Frontal cortex (tissue), 4 donors: ENCODE measurements around the gene EEFSEC. TPM values are rescaled to one million over a fixed set of nuclear protein-coding genes. Genes with fewer than 3 reads are reported as not detected.

Source experiments
- DNase-seq, 2 donors: peaks; one replicate each; pipeline ENCODE4 v3.0.0; 2012; ENCODE audit warnings: low spot score in 2 of 2
- FAIRE-seq: peaks from 2 replicates; lab custom pipeline; 2012; peaks lifted over from hg19 to GRCh38; lab: Jason Lieb, UNC
- total RNA-seq: library from RNA; depleted of rRNA; stranded (reverse); fragments of >200 nt; gene quantifications from one replicate; pipeline ENCODE4 v1.2.3, GENCODE V29; 2014
- donor health status: control.
- donor health status: control.
- donor health status: control.

The EEFSEC gene
- total RNA-seq, 1 donor from 2014 or later = 7.7 TPM

GRCh38 chr3:128205558-128206145 is 52.4 kb downstream of the EEFSEC start:
- no peak for FAIRE-seq
- DNase-seq = no peak

DNA sequence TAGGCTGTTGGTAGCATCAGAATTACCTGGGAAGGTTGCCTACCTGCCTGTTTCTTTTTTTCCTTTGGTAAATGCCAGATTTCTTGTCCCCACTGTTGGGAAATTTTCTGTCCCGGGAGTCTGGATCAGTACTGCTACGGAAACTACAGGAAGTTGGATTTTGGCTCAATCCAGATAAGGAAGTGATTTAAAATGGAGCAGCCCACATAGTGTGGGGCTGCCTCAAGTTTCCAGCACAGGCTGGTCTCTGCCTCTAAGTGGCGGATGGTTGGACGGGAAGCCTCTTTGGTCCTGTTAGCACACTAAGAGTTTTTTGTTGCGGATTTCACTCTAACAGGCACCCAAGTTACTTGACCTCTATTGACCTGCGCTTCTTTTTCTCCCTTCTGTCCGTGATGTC is 54.7 kb downstream of the EEFSEC start:
- DNase-seq (no peak), FAIRE-seq (no peak)

GRCh38 chr3:128210711-128211110 is 57.4 kb downstream of the EEFSEC start:
- FAIRE-seq (no peak), DNase-seq (no peak)

DNA sequence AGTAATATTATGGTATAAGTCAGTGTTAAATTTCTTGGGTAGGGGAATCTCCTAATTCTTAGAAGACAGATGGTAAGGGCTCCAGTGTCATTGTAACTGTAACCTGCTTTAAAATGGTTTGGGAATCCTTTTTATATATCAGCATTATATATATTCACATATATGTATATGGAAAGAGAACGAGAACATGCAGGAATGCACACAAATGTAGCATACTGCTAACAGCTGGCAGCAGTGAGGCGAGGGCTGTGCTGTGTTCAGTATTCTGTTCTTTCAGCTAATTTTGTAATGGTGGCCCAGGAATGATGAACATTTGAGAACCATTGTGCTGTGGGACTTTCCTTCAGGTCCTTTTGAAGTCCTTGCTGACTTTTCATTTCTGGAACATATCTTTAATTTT is 60.8 kb downstream of the EEFSEC start:
- no peak for DNase-seq
- no peak for FAIRE-seq

DNA sequence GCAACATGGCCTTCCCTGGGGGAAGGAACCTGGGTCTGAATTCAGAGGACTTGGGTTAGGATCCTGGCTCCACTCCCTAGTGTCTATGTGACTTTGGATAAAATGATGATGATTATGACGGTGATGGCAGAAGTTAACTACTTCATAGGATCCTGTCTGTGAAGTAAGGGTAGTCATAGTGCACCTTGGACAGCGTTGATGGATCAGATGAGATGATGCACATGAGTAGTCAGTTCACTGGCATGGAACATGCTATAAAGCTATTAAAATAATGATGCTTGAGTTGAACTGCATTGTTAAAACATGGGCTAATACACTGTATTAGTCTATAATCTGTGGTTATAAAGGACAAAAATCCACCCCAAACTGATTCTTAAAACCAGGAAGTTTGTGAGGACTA is 62.0 kb downstream of the EEFSEC start:
- DNase-seq = no peak
- no peak for FAIRE-seq

DNA sequence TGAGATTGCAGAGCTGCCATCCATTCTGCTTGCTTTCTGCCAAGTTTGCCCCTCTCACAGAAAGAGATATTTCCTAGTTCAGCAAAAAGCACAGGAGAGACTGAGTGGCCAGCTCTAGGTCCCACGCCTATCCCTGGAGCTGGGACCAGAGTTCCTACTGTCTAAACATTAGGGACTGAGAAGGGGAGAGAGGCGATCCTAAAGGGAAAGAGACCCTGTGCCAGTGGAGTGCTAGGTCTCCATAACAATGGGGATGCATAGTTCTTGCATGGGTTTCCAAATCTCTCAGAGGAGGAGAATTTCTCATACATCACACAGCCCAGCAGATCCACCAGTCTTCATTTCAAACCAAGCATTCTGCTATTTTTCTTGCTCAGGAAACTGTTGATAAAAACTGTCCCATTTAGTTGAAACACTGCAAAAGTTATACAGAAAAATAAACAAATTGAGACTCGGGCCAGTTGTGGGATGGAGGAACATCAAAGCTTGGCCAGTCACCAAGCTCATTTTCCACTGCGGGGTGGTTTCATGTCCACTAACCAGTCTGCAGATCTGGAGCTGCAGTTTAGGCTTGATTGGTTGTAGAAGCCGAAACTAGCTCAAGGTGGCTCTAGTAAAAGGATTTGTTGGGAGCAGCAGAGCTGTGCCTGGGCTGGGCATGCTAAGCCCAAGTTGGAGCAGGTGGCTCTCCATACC is 62.7 kb downstream of the EEFSEC start:
- no peak for DNase-seq
- no peak for FAIRE-seq

- FAIRE-seq = no peak
- no peak for DNase-seq
These were observed 64.6 kb downstream of the EEFSEC start for GRCh38 chr3:128217702-128218547.

GRCh38 chr3:128218548-128219257 is 65.4 kb downstream of the EEFSEC start:
- DNase-seq = no peak
- FAIRE-seq = no peak

GRCh38 chr3:128221328-128221727 is 68.0 kb downstream of the EEFSEC start:
- DNase-seq = no peak
- no peak for FAIRE-seq

DNA sequence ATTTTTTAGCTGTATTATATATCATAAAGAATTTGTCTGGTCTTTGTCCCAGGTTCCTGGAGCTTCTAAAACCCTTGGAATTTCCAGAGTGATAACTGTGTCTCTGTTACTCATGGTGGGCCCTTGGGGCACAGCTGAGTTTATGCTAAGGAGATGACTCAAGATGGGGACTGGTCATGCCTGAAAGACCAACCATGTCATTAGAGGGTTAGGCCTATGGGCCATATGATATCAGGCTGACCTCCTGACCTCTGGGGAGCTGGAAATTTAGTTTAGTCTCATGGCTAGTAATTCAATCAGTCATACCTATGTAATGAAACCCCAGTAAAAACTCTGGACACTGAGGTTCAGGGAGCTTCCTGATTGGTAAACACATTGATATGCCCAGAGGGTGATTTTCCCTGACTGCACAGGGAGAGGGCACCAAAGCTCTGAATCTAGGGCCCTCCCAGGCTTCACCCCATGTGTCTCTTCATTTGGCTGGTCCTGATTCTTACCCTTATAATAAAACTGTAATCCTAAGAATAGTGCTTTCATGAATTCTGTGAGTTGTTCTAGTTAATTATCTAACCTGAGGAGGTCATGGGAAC is 69.6 kb downstream of the EEFSEC start:
- DNase-seq (no peak), FAIRE-seq (no peak)

DNA sequence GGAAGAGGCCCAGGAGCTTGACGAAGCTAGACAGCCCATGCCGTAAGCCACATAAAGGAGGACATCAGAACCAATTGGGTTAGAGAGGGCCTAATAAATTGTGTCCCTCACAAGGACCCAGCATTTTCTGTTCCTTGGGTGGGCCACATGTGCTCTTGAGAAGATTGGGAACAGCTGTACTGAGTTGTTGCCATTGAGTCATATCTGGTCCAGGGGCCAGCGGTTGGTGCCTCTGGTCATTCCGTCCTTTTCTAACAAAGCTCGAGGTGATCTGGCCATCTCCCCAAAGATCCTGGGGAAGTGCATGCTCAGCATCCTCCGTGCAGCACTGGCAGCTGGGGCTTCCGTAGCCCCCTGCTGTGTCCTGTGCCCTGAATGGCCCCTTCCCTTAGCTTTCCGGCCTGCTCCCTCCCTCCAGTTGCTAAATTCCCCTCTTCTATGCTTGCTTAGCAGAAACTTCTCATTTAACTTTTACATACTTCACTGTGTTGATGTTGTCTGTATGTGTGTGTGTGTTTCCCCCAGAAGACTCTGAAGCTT is 73.0 kb downstream of the EEFSEC start:
- no peak for DNase-seq
- FAIRE-seq = no peak

GRCh38 chr3:128226795-128227395 is 73.6 kb downstream of the EEFSEC start:
- FAIRE-seq (no peak), DNase-seq (peak in 1 of 2 donors; percentile 41)

DNA sequence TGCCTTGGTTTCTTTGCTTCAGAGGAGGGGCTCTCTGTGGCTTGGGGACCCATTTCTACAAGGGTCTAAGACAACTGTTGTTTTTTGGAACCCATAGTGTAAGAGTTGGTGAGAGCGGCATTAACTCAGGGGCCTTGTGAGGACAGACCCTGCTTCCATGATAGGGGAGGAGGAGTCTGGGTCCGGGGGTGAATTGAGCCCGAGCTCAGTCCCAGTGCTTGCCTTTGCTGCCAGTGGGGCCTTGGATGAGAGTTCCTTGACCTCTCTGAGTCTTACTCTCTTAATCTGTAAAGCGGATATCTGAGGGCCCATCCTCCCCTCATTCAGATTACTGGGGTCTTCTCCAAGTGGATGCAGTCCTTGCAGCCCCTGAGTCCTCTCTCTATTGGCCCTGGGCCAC is 74.2 kb downstream of the EEFSEC start:
- DNase-seq (no peak), FAIRE-seq (no peak)

GRCh38 chr3:128228366-128228910 is 75.2 kb downstream of the EEFSEC start:
- FAIRE-seq (no peak), DNase-seq (no peak)

- DNase-seq (no peak), FAIRE-seq (no peak)
These were observed 76.0 kb downstream of the EEFSEC start for GRCh38 chr3:128229106-128229857.

DNA sequence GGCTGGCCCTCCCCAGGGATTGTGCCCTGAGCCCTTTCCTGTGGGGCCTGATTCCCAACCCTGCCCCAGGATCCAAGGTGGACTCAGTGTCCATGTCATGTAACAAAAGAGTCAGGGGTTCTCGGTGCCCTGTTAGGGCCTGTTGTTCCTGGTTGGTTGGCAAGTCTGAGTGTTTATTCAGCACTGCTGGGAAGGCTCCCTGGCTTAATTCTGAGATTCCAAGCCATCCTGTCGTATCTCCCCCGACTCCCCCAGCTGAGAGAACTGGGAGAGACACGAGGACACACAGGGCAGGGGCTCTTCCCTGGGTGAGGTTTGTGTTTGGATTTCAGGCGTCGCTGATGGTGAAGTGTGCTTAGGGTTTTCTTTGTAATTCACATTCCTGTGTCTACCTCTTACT is 78.3 kb downstream of the EEFSEC start:
- DNase-seq (no peak), FAIRE-seq (no peak)

GRCh38 chr3:128232376-128233178 is 79.3 kb downstream of the EEFSEC start:
- DNase-seq = no peak
- no peak for FAIRE-seq
